IPS-18c (cell line): ENCODE measurements around the gene PLA1A.
"Not testable (repeated sequence)": the region's sequence is repeated elsewhere in the genome, so short reads cannot be mapped to it uniquely, and the experiment has no call there.

Experiments used
- H3K4me3 ChIP-seq: 2 replicates; pipeline ENCODE4 v1.7.0; 2013; ENCODE audit warnings: low read depth, mild to moderate bottlenecking, low read length, moderate library complexity; ENCODE audit not compliant: insufficient read depth
- H3K9me3 ChIP-seq: one replicate; pipeline ENCODE4 v1.6.1; 2013; ENCODE audit warnings: mild to moderate bottlenecking, low read length, moderate library complexity; ENCODE audit not compliant: control insufficient read depth, insufficient read depth

Gene PLA1A

GRCh38 chr3:119664850-119665379 is 67.2 kb downstream of the PLA1A start:
- no peak overlapping the region for H3K4me3 ChIP-seq
- no peaks in the 10 kb centered on the region for H3K9me3 ChIP-seq

- Histone ChIP-seq H3K4me3 (no peak overlapping the region), H3K9me3 (no peaks in the 10 kb centered on the region)
Measured at GRCh38 chr3:119665954-119666559, 68.4 kb downstream of the PLA1A start.

DNA sequence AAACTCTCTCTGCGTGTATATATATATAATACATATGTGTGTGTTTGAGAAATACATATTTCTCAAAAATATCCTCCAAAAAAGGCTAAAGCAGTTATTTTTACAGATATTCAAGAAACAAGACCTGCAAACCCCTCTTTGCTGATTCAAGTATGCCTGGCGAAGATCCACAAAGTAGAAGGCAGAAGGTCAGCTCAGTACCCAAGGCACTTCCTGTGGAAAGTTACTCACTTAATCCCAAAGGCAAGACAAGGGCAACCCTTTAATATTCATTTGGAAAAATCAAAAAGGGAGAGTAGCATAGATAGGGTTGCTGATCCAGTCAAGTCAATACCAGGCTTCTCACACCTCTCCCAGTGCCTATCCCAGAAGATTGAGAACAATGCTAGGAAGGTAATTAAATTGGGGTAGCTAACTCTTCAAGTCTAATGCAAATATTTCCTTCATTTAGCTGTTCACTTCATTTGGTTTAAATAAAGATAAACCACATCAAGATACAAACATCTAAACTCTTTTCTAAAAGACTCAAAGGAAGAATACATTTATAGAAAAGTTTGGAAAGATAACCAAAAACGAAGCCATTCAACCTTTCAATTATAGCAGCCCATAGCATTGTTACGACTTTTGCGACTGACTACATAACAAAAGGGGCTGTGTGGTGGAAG is 72.4 kb downstream of the PLA1A start:
- no peaks in the 10 kb centered on the region for H3K9me3 ChIP-seq
- no peak overlapping the region for H3K4me3 ChIP-seq

DNA sequence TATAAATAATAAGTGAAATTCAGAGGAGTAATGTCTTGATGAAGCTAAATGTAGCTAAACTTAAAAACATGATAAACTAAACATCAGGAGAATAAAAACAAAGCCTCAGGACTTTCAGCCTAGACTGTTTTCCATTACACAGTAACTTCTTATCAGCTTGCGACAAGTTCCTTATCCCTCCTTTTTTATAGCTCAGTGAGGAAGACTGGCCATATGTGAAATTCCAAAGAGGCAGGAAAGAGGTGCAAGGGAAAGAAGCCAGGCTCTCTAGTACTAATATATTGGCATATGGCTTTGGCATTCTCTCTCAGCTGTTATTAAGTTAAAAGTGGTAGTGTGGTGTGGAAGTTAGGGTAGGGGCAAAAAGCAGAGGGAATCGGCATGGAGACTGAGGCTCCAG is 75.1 kb downstream of the PLA1A start:
- Histone ChIP-seq H3K9me3 (no peaks in the 10 kb centered on the region), H3K4me3 (no peak overlapping the region)

DNA sequence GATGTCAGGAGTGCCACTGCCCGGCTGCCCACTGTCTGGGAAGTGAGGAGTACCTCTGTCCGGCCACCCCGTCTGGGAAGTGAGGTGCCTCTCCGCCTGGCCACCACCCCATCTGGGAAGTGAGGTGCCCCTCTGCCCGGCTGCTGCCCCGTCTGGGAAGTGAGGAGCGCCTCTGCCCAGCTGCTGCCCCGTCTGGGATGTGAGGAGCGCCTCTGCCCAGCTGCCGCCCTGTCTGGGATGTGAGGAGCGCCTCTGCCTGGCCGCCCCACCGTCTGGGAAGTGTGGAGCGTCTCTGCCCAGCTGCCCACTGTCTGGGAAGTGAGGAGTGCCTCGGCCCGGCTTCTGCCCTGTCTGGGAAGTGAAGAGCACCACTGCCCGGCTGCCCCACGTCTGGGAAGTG is 76.2 kb downstream of the PLA1A start:
- H3K4me3 ChIP-seq: no peak overlapping the region
- H3K9me3 ChIP-seq: no peaks in the 10 kb centered on the region

DNA sequence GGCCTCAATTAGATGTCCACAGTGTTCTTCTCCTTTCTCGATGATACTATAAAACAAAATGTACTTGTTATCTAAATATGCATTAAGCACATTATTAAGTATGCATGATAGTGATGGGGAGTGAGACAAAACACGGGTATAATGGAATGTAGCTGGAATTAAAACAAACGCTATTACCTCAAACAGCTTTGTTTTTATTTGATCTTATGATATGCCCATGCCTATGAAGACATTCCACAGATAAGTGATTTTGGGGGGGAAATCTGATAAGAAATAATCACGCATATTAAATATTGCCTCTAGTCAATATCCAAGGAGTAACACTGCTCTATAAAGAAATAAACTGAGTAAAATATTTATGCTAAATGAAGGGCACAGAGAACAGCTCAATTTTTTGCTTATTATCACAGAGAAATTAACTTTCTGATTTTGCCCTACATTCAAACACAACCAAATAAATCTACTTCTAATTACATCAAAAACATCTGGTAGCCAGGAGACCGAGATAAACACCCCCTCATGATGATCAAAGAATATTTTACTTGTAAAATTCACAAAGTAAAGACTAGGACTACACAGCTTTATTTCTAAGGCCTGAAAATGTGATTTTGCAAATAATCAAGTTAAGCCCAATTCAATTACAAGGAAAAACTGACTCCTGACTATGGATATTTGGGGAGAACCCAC is 77.6 kb downstream of the PLA1A start:
- Histone ChIP-seq H3K4me3 (no peak overlapping the region), H3K9me3 (no peaks in the 10 kb centered on the region)

DNA sequence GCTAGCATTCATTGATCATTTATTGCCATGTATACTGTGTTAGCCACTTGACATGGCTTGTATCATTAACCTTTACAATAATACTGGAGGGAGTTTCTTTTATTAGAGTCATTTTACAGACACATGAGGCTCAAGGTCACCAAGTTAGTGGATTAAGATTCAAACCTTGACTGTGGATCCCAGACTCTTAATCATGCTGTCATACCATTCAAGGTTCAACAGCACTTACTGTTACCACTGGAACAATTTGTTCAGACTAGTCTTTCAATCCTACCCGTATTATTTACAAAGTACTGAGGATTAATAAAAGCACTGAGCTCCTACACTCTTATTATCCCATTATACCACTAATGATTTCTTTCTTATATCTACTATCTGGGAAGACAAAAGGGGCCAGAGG is 78.3 kb downstream of the PLA1A start:
- Histone ChIP-seq H3K9me3 (no peaks in the 10 kb centered on the region), H3K4me3 (peak overlapping the region; percentile 10; the same call in 1 of the 2 replicates)

- H3K4me3 ChIP-seq: peak within 1 kb of the TSS; percentile 79
- H3K9me3 ChIP-seq: no peaks in the 10 kb centered on the region
Measured at GRCh38 chr3:119676771-119677640, 79.3 kb downstream of the PLA1A start, which contains the start of gene COX17. COX17 (minus strand) TSS chr3:119677406; CDS start chr3:119677310, 96 bp downstream.

- Histone ChIP-seq H3K4me3 (peak overlapping the region; percentile 79), H3K9me3 (no peaks in the 10 kb centered on the region)
Measured at GRCh38 chr3:119677641-119677934, 79.9 kb downstream of the PLA1A start.

DNA sequence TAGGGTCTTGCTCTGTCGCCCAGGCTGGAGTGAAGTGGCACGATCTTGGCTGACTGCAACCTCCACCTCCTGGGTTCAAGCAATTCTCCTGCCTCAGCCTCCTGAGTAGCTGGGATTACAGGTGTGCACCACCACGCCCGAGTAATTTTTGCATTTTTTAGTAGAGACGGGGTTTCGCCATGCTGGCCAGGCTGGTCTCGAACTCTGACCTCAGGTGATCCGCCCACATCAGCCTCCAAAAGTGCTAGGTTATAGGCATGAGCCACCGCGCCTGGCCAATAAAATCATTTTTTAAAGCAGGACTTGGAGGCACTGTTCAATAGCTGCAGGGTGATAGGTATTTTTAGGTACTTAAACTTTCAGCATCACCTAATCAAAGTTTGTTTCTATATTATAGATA is 80.5 kb downstream of the PLA1A start:
- H3K4me3 ChIP-seq, H3K9me3 ChIP-seq: not testable (repeated sequence)
